ENCODE data around the gene MAGEF1.

The MAGEF1 gene

DNA sequence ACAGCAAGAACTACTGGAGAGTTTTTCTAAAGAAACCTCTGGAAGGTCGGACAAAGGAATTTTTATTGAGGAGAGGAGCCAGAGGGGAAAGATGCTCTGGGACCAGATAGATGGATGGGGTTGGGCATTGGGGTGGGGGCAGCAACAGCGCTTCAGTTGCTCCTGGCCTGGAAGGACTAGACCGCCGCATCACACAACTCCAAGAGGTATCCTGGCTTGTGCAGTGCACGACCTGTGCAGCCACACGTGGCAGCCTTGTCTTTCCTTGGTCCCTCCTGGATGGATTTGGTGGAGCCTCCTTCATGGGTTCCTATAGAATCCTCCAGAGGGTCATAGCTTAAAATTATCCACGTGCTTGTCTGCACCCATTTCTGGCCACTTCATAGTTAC lies 23.0 kb downstream of the MAGEF1 start:
- TF ChIP-seq JUND (IDR thresholded peaks at IDR 0.05; ENCODE audit: low read depth), result no peak
- no peak for DNase-seq (ENCODE audit: low read depth in 1 of 2, low spot score in 1 of 2)
- in situ Hi-C loops (cut with HindIII; ENCODE audit: low pct_unique_long_range_greater_than_20kb, low sequenced_read_pairs), result no loop called here

DNA sequence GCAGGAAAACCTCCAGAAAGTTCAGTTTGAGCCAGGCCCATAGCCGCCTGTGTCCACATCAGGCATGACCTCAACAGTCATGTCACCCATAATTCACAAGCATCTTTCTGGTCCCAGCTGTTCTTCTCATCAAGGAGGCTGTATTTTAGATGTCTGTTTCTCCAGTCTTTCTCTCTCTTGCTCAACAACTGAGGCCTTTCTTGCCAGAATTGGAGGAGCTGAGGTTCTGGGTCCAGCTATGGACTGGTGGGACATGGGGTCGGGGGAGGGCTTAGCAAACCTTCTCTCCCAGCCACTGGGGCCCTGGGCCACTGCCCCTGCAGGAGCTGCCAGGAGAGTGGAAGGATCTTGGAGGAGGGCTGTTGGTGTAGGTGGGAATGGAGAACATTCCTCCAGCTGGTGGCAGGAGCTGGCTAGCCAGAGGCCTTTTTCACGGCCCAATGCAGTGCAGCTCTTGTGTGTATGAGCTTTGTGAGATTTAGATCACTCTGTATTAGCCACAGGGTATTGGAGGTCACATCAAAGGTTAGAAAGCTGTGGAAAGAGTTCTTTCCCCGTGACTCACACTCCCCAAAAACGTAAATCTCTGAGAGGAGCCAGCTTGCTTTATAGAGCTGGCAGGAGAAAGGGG lies 23.5 kb downstream of the MAGEF1 start:
- DNase-seq (ENCODE audit: low read depth in 1 of 2, low spot score in 1 of 2), result peak; percentile 63 to 66
- no peak for TF ChIP-seq JUND (IDR thresholded peaks at IDR 0.05; ENCODE audit: low read depth)
- in situ Hi-C loops (cut with HindIII; ENCODE audit: low pct_unique_long_range_greater_than_20kb, low sequenced_read_pairs), result no loop called here

DNA sequence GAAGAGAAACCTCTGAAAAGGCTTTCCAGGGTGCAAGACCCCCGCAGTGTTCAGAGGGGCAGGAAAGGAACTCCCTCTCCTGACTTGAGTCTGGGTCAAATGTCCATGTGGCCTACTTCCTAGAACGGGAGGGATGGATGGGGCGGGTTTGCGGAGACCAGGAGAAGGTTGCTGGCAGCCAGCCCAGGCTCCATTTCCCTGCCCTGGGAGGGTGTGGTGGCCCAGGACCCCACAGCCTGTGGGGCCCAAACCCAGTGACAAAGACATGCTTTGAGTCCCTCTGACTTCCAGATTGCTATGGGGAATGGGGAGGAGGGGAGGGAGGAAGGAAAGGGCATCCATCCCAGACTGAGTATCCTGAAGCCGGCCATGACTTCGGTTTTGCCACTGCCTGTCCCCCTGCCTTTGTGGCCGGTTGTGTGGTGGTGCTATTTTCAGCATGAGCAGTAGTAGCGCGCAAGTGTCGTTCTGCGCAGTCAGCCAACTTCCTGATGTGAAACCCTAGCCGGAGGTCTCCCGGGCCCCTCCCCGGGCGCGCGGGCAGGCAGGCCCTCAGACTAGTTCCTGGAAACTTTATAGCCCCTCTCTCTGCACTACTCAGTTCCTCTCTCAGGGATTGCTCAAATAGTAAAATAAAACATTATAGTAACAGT lies 24.4 kb downstream of the MAGEF1 start:
- no peak for DNase-seq (ENCODE audit: low read depth in 1 of 2, low spot score in 1 of 2)
- TF ChIP-seq JUND (IDR thresholded peaks at IDR 0.05; ENCODE audit: low read depth), result no peak
- in situ Hi-C loops (cut with HindIII; ENCODE audit: low pct_unique_long_range_greater_than_20kb, low sequenced_read_pairs), result no loop called here

DNA sequence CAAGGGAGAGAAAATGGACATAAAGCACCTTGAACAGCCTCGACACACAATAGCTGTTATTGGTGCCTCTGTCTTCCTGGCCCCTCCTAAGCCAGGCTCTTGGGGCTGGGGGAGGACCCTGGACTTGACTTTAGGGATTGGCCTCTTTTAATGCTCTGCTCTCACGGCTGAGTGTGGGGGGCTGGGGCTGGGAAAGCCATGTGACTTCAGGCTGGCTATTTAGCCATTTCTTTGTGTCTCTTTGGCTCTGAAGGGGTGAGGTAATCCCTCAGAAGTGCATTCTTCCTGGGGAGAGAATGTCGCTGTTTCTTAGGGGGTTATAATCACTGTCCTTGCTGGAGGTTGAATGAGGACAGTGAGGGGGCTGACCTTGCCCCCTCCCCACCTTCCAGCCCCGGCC lies 26.2 kb downstream of the MAGEF1 start:
- TF ChIP-seq JUND (IDR thresholded peaks at IDR 0.05; ENCODE audit: low read depth), result no peak
- DNase-seq (ENCODE audit: low read depth in 1 of 2, low spot score in 1 of 2), result no peak
- in situ Hi-C loops (cut with HindIII; ENCODE audit: low pct_unique_long_range_greater_than_20kb, low sequenced_read_pairs), result no loop called here

DNA sequence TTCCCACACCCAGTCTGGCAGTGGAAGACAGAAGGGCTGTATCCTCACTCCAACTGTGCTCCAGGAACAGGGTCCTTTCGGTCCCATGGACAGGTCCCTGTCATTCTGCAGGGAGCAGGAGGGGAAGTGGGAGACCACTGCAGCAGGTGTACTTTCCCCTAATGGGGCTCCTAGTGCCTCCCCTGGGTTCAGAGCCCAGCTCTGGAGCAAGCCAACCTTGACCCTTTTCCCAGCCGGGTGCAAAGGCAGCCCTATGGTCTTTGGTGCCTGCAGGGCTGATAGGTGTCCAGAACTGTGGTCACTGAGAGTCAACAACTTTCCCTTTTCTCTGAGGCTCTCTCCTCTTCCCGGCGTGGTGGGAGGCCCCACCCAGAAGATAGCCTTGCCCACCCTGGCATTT lies 26.8 kb downstream of the MAGEF1 start:
- DNase-seq (ENCODE audit: low read depth in 1 of 2, low spot score in 1 of 2), result no peak
- in situ Hi-C loops (cut with HindIII; ENCODE audit: low pct_unique_long_range_greater_than_20kb, low sequenced_read_pairs), result no loop called here
- no peak for TF ChIP-seq JUND (IDR thresholded peaks at IDR 0.05; ENCODE audit: low read depth)

DNA sequence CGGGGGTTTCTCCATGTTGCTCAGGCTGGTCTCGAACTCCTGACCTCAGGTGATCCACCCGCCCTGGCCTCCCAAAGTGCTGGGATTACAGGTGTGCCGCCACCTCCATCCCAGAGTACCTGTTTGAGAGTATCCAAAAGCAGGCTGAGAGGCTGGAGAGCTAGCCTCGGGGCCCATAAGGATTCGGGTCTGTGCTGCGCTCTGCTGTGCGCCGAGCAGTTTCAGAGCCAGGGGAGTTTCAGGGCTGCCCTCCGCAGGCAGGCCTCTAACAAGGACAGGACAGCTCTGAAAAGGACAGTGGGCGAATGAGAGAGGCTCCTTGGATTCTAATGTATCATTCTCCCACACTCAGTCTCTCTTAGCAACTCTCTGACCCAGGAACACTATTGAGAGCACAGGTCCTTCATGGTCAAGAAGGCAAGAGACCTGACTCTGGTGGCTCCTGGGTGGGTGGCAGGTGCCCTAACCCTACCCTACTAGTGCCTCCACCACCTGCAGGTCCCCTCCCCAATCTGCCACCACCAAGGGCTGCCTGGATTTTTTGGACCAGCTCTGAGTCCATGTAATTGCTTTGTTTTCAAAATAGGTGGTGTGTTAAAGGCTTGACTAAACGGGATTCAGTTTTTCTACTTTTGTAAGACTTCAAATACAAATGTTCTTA lies 27.8 kb downstream of the MAGEF1 start:
- in situ Hi-C loops (cut with HindIII; ENCODE audit: low pct_unique_long_range_greater_than_20kb, low sequenced_read_pairs), result no loop called here
- no peak for TF ChIP-seq JUND (IDR thresholded peaks at IDR 0.05; ENCODE audit: low read depth)
- no peak for DNase-seq (ENCODE audit: low read depth in 1 of 2, low spot score in 1 of 2)

DNA sequence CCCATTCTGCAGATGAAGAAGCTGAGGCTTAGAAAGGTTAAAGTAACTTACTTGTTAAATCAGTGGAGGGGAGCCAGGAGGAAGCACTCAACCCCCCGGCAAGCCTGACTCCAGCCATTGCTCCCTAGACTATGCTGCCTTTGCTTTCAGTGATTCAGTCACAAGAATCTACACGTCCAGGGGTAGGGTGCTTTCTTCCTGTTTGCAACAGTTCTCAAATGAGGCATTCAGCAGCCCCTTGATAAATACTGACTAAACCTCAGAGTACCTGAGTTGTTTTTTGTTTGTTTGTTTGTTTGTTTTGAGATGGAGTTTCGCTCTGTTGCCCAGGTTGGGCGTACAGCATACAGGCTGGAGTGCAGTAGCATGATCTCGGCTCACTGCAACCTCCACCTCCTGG lies 28.6 kb downstream of the MAGEF1 start:
- no peak for DNase-seq (ENCODE audit: low read depth in 1 of 2, low spot score in 1 of 2)
- in situ Hi-C loops (cut with HindIII; ENCODE audit: low pct_unique_long_range_greater_than_20kb, low sequenced_read_pairs), result no loop called here
- TF ChIP-seq JUND (IDR thresholded peaks at IDR 0.05; ENCODE audit: low read depth), result no peak

DNA sequence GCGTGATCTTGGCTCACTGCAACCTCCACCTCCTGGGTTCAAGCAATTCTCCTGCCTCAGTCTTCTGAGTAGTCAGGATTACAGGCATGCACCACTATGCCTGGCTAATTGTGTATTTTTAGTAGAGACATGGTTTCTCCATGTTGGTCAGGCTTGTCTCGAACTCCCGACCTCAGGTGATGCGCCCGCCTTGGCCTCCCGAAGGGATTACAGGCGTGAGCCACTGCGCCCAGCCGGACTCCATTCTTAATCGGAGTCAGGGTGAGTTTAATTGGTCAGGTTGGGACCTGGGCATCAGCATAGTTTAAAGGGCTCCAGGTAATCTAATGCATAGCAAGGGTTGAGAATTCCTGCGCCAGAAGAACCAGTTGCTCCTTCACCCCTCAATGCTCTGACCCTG lies 29.2 kb downstream of the MAGEF1 start:
- no peak for TF ChIP-seq JUND (IDR thresholded peaks at IDR 0.05; ENCODE audit: low read depth)
- in situ Hi-C loops (cut with HindIII; ENCODE audit: low pct_unique_long_range_greater_than_20kb, low sequenced_read_pairs), result no loop called here
- no peak for DNase-seq (ENCODE audit: low read depth in 1 of 2, low spot score in 1 of 2)

DNA sequence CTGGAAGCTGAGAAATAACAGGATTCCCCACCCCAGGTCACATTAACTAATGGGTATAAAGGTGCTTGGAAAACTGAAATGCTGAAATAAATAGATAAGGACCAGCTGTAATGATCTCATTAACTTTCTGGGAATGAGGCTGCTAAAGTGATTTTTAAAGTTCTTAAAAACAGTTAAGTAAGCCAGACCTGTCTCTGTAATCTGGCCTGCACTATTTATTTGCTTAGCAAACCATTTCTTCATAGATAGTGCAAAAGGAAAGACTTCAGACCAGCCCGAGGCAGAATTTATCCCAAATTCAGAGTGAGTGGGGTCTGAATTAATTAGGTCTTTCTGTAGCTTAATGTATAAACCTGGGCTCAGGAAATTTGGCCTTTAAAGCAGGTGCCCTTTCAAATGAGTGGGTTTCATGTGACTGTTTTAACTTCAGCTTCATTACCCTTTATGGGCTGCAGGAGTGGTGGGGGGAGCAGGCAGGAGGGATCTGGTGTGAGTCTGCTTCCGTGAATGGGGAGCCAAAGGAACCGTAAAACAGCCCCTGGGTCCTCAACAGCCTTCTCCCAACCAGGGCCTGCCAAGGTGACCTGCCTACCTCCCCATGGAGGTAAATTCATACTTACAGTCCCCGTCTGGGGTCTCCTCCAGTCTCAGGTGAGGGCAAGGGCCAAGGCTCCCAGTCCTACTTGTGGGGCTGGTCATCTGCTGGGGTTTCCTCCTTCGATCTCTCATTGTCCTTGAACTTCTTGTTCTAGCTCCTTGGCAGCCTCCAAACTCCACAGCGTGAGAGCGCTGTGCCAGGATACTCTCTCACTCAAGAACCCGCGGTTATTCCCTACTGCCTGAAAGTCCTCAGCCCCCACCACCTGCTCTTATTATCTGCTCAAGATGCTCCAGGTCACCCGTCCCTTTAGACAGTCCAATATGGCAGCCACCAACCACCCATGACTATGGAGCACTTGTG lies 31.2 kb downstream of the MAGEF1 start:
- in situ Hi-C loops (cut with HindIII; ENCODE audit: low pct_unique_long_range_greater_than_20kb, low sequenced_read_pairs), result no loop called here
- DNase-seq (ENCODE audit: low read depth in 1 of 2, low spot score in 1 of 2), result no peak

DNA sequence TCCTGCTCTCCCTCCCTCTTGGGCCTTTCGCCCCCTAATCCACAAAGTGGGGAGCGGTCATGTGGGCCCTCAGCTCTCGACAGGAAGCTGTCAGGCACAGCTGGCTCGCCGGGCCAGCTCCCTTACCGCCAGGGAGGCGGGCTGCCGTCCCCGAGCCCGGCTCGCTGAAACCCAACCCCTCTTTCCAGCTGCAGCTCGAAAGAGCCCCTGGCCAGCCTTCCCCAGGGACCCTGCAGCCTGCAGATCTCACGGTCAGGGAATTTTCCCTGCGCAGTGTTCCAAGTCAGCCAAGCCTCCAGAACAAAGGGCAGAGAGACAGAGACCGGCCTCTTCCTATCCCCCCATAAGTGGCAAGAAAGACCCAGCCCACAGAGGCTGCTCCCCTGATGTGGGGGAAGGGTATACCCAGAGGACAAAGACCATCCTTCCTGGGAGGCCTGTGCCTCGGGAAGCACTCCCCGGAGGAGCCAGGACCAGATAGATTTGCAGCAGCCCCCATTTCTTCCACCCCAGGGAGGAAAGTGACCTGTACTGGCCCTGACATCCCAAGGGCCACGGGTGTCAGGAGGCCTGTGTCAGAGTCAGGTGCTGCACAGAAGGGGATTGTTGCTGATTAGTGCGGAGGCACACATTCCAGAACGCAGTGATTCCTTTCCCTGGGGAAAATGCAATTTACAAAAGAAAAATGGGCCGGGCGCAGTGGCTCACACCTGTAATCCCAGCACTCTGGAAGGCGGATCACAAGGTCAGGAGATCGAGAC lies 32.6 kb downstream of the MAGEF1 start:
- in situ Hi-C loops (cut with HindIII; ENCODE audit: low pct_unique_long_range_greater_than_20kb, low sequenced_read_pairs), result no loop called here
- no peak for DNase-seq (ENCODE audit: low read depth in 1 of 2, low spot score in 1 of 2)
- TF ChIP-seq JUND (IDR thresholded peaks at IDR 0.05; ENCODE audit: low read depth), result no peak

More for the DNA sequence above, 31.2 kb downstream of the MAGEF1 start:
- no peak for TF ChIP-seq JUND (IDR thresholded peaks at IDR 0.05; ENCODE audit: low read depth)

DNA sequence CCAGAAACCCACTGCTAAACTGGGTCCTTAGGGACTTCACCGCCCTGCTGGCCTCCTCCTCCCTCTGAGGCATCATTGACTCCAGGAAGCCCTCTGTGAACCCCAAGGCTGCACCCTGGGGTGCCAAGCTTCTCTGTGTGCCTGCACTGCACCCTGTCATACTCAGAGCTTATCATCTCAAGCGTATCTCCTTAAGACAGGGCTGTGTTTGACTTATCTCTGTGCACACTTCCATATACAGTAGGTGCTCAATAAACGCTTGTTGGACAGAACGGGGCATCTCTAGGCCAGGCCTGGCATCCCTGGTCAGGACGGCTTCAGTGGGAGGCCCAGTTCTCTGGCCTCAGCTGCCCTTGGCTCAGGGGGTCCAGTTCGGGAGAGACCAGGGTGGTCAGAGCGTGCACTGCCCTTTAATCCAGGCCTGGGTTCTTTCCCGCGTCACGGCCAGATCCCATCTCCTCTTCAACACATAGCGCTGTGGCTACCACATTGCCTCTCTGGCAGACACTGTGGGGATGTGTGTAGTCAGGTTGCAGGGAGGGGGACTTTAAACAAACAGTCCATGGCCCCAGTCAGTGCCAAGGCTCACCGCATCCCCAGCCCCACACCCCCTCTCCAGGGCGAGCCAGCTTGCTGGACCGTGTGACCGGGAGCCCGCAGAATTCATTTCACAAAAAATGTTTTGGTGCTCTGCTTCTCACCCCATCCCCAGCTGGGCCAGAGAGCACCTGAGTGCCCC lies 33.4 kb downstream of the MAGEF1 start:
- in situ Hi-C loops (cut with HindIII; ENCODE audit: low pct_unique_long_range_greater_than_20kb, low sequenced_read_pairs), result no loop called here
- DNase-seq (ENCODE audit: low read depth in 1 of 2, low spot score in 1 of 2), result no peak

More for the DNA sequence above, 33.4 kb downstream of the MAGEF1 start:
- TF ChIP-seq JUND (IDR thresholded peaks at IDR 0.05; ENCODE audit: low read depth), result no peak
